DMS53 (cell line): ENCODE measurements around the gene FBXL4.
A peak's percentile ranks its signal among the peaks of the same experiment; 100 is the strongest.
"Not testable (repeated sequence)": the region's sequence is repeated elsewhere in the genome, so short reads cannot be mapped to it uniquely, and the experiment has no call there.

Source experiments
- DNase-seq: peaks from one replicate; lab custom pipeline; 2025; lab: John Stamatoyannopoulos, UW

Gene FBXL4

GRCh38 chr6:98945311-98946115 is 2.2 kb downstream of the FBXL4 start:
- DNase-seq = peak; percentile 29

GRCh38 chr6:98944598-98945081 is 3.1 kb downstream of the FBXL4 start:
- DNase-seq = peak; percentile 42

- no peak for DNase-seq
Observed at GRCh38 chr6:98944168-98944567, 3.6 kb downstream of the FBXL4 start.

GRCh38 chr6:98942263-98942803 is 5.4 kb downstream of the FBXL4 start:
- DNase-seq = peak; percentile 7

- no peak for DNase-seq
Observed at GRCh38 chr6:98941319-98941718, 6.4 kb downstream of the FBXL4 start.

GRCh38 chr6:98937351-98937750 is 10.4 kb downstream of the FBXL4 start:
- no peak for DNase-seq

- no peak for DNase-seq
Observed at GRCh38 chr6:98932381-98932780, 15.4 kb downstream of the FBXL4 start.

- no peak for DNase-seq
Observed at GRCh38 chr6:98931696-98932095, 16.1 kb downstream of the FBXL4 start.

- DNase-seq = no peak
Observed at GRCh38 chr6:98929498-98930060, 18.2 kb downstream of the FBXL4 start.

- DNase-seq = no peak
Observed at GRCh38 chr6:98928688-98929087, 19.1 kb downstream of the FBXL4 start.

GRCh38 chr6:98927534-98927933 is 20.2 kb downstream of the FBXL4 start:
- peak; percentile 37 for DNase-seq

- no peak for DNase-seq
Observed at GRCh38 chr6:98925831-98926230, 21.9 kb downstream of the FBXL4 start.

- peak; percentile 76 for DNase-seq
Observed at GRCh38 chr6:98924647-98925046, 23.1 kb downstream of the FBXL4 start.

- DNase-seq = no peak
Observed at GRCh38 chr6:98920904-98921431, 26.8 kb downstream of the FBXL4 start.

GRCh38 chr6:98910946-98911345 is 36.8 kb downstream of the FBXL4 start:
- DNase-seq = not testable (repeated sequence)

- no peak for DNase-seq
Observed at GRCh38 chr6:98909236-98909635, 38.5 kb downstream of the FBXL4 start.

GRCh38 chr6:98906342-98906741 is 41.4 kb downstream of the FBXL4 start:
- DNase-seq = not testable (repeated sequence)

GRCh38 chr6:98905759-98906158 is 42.0 kb downstream of the FBXL4 start:
- DNase-seq = no peak

GRCh38 chr6:98904096-98904495 is 43.6 kb downstream of the FBXL4 start:
- DNase-seq = no peak

- DNase-seq = no peak
Observed at GRCh38 chr6:98900706-98901105, 47.0 kb downstream of the FBXL4 start.

GRCh38 chr6:98894810-98895209 is 52.9 kb downstream of the FBXL4 start:
- no peak for DNase-seq

GRCh38 chr6:98887650-98888049 is 60.1 kb downstream of the FBXL4 start:
- DNase-seq = no peak

GRCh38 chr6:98885330-98885729 is 62.4 kb downstream of the FBXL4 start:
- DNase-seq = no peak
